Stimulated activated CD8-positive, alpha-beta memory T cell treated with anti-CD3 and anti-CD28 coated beads, Interleukin-7, amount 100 ng/mL, for 48 hours (primary cell): ENCODE results near the gene MICOS13.
"Not testable (repeated sequence)": the region's sequence is repeated elsewhere in the genome, so short reads cannot be mapped to it uniquely, and the experiment has no call there.

ENCODE experiments used
- DNase-seq, 2 donors: peaks; one replicate each; pipeline ENCODE4 v3.0.0-alpha.2; 2020; ENCODE audit warnings: low read depth in 1 of 2; ENCODE audit errors: extremely low read depth in 1 of 2

MICOS13 gene

DNA sequence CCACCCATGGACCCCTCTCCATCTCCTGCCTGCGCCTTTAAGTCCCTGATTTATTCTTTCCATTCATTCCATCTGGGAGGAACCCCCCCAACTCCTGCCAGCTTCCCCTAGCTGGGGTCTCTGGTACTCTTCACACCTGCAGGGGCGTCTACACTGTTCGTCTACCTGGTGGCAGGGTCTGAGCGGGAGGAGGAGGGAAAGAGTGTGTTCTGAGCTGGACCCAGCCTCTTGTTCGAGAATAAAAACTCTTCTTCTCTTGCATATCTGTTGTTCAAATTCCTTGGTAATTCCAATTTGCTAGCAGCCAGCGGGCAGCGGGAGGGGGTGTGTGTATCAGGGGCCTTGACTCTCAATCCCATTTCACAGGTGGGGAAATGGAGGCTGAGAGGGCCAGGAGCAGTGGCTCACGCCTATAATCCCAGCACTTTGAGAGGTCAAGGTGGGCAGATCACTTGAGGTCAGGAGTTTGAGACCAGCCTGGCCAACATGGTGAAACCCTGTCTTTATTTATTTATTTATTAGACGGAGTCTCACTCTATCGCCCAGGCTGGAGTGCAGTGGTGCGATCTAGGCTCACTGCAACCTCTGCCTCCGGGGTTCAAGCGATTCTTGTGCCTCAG, 8.1 kb upstream of the MICOS13 start:
- DNase-seq, result not testable (repeated sequence)

DNA sequence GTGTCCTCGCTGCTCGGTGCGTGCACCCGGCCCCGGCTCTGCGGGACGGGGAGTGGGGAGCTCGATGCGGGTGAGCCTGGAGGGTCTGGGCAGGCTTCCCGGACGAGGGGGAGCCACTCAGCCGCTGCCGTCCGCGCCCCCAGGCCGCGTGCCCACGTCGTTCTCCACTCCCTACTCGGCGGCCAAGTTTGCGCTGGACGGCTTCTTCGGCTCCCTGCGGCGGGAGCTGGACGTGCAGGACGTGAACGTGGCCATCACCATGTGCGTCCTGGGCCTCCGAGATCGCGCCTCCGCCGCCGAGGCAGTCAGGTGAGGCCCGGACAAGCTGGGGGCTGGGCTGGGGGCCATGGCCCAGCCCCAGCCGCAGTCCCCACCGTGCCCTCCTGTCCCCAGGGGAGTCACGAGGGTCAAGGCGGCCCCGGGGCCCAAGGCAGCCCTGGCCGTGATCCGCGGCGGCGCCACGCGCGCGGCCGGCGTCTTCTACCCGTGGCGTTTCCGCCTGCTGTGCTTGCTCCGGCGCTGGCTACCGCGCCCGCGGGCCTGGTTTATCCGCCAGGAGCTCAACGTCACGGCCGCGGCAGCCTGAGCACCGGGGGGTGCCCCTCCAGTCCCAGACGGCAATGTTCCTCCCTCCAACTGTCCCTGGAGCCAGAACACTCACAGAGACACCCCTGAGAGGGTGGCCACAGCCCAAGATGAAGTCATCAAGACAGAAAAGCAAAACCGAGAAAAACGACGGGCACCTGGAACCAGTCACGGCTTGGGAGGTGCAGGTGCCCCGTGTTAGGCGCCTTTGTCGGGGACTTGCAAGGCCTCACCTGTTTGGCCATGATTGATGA, 7.3 kb upstream of the MICOS13 start:
- no peak for DNase-seq

DNA sequence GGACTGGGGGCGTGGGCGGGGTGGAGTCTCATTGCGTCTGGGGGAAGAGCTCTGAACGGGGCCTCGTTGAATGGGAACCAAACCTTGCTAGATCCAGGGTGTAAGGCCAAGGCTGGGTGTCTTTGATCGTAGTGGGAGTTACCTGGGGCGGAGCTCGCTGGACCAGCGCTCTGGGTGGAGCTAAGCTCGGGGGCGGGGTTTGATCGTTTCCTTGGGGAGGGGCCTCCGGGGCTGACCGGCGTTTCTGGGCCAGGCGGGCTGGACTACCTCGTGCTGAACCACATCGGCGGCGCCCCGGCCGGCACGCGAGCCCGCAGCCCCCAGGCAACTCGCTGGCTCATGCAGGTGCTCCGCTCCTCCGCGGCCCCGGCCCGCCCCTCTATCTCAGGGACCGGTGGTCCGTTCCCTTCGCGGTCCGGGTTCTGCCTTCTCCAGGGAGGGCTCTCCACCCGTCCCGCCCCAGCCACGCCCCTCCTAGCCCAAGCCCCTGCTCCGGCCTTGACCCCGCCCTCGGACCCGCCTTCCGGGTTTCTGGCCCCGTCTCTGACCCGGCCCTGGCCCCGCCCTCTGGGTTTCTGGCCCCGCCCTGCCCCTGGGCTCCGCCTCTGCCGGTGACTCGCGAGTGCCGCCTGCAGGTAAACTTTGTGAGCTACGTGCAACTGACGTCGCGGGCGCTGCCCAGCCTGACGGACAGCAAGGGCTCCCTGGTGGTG, 6.5 kb upstream of the MICOS13 start:
- peak; percentile 99 for DNase-seq

DNA sequence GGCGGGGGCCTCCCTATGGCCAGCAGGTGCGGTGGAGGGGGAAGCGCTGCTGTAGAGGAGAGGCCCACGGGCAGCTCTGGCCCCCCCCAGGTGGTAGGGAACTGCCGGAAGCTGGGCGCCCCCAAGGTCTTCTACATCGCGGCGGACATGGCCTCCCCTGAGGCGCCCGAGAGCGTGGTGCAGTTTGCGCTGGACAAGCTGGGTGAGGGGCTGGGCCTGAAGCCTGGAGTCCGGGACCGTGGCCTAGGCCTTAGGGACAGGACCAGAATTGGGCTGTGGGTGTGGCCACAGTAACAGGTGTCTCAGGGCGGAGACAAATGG, 6.0 kb upstream of the MICOS13 start:
- DNase-seq, result no peak

DNA sequence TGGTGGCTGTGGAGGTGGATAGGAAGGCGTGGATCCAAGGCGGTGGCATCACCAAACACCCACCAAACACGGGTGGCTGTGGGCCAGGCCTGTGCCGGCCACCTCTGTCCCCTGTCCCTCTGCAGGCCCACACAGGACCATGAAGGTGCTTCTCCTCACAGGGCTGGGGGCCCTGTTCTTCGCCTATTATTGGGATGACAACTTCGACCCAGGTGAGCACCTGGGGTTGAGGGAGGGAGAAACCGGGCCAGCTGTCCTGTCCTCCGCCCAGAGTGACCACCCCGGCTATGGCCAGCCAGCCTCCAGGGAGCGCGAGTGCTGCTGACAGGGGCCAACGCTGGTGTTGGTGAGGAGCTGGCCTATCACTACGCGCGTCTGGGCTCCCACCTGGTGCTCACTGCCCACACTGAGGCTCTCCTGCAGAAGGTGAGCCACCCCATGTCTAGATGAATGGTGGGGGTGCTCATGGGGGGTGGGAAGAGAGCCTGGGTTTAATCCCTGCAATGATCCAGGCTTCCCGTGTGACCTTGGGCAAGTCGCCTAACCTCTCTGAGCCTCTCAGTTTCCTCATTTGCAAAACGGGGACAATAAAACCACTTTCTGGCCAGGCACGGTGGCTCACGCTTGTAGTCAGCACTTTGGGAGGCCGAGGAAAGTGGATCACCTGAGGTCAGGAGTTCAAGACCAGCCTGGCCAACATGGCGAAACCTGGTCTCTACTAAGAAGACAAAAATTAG, 4.5 kb upstream of the MICOS13 start:
- DNase-seq, result no peak

DNA sequence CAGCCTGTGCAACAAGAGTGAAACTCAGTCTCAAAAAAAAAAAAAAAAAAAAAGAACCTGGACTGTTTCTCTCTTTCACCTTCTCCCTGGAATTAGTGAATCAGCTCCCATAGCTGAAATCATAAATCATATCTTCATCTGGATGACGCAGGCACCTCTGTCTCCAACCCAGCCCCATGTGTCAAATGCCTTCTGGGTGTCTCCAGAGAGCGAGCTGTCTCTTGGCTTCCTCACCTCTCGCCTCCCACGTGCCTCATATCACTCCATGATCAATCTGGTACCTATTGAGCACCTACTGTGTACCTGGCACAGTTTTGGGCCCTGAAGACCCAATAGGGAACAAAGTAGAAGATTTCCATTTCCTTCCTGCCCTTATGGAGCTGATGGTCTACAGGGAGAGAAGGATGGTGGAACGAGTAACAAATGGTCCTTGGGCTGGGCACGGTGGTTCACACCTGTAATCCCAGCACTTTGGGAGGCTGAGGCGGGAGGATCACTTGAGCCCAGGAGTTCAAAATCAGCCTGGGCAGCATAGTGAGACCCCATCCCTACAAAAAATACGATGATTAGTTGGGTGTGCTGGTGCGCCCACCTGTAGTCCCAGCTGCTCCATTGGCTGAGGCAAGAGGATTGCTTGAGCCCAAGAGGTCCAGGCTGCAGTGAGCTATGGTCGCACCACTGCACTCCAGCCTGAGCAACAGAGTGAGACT, 3.0 kb upstream of the MICOS13 start:
- DNase-seq, result no peak

DNA sequence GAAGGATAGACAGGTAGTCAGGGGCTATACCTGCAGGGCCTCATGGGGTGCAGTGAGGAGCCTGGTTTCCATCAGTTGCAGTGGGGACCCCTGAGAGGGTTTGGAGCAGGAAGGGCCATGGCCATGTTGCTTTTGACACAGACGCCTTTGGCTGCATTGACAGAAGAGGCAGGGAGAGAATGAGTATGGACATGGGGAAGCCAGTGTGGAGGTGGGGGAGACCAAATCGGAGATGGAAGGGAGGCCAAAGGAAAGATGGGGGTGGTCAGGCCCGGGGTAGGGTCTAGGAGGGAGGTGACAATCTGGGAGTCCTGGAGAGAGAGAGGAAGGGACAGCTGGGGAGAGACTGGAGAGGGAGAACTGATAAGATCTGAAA, 1.8 kb upstream of the MICOS13 start:
- DNase-seq, result no peak

DNA sequence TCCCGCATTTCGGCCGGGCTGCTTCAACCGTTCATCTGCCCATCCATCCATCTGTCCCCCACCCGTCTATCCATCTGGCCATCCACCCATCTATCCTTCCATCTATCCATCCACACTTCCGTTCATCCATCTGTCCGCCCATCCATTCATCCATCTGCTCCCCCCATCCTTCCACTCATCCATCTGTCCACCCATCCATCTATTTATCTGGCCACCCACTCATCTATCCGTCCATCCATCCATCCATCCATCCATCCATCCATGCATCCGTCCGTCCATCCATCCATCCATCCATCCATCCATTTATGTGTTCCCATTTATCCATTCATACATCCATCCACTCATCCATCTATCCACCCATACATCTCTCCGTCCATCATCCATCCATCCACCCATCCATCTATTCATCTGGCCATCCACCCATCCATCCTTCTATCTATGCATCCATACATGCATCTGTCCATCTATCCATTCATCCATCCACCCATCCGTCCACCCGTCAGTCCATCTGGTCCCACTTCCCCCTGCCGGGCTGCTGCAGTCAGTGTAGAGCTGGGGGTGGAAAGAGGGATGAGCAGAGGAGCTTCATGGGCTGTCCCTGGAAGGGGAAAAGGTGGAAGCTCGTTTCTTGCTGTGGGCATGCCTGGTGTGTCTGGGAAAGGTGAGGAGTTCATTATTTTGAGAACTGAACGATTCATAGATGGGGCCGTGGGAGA, 1.2 kb upstream of the MICOS13 start:
- no peak for DNase-seq

DNA sequence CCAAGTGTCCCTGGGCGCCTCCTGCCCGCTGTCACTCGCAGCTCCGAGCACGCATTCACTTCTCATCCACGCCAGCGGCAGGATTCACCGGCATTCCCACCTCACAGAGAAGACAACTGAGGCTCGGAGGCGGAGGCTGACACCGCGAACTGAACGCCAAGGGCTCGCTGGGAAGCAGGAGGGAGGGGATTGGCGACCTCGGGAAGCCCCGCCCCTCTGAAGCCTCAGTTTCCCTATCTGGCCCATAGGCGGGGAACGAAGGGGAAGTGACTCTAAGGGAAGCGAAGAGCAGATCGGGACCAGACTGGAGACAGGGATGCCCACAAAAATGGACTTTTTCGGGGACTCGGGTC, 256 bp downstream of the MICOS13 start:
- no peak for DNase-seq

DNA sequence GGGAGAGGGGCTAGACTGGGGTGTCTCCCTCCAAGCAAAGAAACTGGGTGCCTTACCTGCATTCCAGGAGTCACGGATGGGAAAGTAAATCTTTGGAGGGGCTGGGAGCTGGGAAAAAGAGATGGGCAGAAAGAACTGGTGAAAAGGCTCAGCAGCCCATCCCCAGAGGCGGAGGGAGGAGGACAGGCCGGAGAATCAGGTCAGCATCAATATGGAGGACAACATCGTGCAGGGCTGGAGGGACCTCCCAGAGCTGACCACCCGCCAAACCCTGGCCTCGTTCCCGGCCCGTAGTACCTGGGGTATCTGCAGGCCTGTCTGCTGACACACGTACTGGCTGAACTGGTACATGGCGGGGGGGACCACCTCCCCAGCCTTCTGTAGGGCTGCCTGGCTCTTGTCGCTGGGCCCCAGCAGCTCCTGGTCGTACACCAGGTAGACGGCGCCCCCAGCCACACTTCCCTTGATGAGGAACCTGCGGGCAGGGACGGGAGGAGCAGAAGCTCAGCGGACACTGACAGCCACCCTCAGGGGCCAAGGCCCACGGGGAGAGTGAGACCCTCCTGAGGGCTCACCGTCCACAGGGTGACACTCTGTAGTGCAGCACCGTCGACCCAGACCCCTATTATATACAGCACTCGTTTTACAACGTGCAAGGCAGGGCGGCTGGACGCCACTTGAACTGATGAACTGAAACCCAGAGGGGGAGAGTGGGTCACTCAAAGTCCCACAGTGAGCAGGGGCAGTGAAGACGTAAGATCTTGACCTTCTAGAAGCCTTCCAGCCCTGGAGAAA, 830 bp downstream of the MICOS13 start:
- DNase-seq, result no peak

DNA sequence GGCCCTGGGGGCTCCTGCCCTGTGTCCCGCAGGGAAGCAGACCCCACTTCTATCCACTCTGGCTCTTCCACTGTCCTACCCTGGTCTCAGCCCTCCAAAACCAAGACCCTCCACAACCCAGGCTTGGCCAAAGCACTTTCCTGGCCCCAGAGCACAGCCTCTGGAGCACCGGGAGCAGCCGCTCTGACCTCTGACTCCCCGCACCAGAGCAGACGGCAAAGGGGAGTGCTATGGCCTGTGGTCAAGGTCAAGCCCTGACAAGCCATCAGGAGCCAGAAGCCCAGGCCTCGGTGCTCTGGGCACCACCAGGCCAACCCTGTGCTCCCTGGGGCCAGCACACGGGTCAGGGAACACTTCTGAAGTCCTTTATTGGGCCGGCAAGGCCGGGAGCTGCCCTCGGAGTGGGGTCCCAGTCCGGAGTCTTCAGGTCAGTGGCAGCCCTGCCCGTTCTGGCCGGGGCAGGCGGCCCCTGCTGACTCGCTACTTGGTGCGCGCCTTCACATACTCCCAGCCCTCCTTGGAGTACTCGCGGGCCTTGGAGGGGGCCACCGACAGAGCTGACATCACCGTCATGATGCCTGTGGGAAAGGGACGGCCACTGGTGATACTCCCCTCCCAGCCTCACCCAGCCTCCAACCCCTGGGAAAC, 2.1 kb downstream of the MICOS13 start:
- DNase-seq, result no peak

DNA sequence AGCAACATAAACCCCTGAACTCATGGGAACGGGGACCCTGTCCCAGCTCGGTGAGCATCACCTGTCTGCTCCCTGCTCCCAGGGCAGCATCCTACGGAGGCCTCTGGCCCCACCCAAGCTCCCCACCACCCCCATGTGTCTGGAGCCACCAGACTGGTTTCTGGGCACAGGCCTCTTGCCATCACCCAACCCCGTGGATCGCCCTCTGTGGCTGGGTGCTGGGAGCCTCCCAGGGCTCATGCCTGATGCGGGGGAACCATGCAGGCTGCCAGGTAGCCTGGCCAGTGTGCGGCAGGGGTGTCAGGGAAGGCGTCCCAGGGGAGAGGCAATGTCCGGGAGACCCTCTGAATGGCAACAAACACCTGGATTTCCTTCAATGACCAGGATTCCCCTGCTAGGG, 2.7 kb downstream of the MICOS13 start:
- DNase-seq, result no peak

DNA sequence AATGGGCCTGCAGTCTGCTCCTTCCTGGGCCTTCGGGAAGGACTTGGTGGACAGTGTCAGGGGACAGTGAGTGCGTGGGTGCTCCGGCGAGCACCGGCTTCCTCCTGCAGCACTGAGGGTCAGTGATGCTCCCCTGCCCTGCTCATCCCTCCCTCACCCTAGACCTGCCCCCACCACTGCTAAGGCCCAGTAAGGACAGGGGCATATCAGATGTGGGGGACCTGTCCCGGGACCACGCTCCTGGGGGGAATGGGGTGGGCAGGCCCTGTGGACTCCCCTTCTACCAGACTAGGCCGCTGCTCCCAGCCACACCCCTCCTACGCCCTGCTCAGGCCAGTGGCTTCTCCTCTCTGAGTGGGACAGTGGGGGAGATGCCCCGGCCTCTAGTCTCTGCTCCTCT, 3.2 kb downstream of the MICOS13 start:
- no peak for DNase-seq

DNA sequence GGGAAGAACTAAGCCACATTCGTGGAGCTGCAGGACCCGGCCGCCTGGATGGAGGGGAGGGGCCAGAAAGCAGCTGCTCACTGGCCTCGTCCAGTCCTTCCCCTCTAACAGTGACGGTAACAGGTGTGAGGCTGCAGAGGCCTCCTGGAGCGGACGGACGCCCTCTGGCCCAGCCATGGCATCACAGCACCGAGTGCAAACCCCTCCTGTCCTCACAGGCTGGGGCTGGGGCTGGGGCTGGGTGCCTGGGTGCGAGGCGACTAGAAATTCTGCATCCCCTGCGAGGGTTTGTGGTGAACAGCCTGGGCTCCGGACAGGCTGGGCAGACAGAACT, 3.6 kb downstream of the MICOS13 start:
- no peak for DNase-seq

DNA sequence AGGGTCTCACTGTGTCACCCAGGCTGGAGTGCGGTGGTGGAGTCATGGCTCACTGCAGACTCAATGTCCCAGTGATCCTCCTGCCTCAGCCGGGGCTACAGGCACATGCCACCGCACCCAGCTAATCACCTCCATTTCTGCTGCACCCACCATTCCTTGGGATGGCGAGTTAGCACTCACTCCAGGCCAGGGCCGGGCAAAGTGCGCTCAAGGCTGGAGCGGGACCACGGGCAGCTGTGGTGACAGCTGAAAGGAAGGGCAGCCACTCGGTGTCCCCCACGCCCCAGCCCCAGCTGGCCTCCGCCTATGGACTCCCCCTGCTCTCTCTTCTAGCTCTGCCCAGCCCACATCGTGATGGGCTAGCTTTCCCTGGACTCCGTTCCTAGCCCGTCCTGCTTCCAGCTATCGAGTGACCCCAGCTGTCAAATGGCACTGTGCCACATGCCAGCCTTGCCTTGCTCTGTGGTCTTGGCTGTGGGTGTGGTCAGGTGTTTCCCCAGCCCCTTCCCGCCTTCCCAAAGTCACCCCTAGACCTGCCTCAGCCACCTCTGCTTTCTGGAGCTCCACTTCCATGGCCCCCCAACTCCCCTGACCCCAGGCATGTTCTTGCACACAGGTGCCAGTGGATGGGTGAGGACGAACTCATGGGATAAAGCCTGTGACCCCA, 4.1 kb downstream of the MICOS13 start:
- DNase-seq, result no peak

DNA sequence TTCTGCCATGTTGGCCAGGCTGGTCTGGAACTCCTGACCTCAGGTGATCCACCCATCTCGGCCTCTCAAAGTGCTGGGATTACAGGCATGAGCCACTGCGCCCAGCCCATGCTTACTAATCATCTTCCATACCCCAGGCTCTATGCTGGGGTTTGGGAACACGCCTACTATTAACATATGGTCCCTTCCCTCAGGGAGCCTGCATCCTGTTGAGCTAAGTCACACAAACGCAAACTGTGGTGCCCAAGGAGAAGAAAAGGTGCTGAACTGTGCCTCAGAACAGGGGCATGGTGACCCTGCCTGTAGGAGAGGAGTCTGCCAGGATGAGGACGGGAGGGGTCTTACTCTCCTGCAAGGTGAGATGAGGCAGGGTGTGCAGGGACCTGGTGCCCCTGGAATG, 5.6 kb downstream of the MICOS13 start:
- DNase-seq, result no peak

DNA sequence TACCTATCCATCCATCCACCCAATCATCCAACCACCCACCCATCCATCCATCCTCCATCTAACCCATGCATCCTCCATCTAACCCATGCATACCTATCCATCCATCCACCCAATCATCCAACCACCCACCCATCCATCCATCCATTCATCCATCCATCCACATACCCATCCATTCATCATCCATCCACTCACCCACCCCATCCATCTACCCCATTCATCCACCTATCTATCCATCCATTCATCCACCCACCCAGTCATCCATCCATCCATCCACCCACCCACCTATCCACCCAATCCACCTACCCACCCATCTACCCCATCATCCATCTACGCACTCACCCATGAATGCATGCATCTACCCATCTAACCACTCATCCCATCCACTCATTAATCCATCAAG, 6.6 kb downstream of the MICOS13 start:
- DNase-seq, result no peak

DNA sequence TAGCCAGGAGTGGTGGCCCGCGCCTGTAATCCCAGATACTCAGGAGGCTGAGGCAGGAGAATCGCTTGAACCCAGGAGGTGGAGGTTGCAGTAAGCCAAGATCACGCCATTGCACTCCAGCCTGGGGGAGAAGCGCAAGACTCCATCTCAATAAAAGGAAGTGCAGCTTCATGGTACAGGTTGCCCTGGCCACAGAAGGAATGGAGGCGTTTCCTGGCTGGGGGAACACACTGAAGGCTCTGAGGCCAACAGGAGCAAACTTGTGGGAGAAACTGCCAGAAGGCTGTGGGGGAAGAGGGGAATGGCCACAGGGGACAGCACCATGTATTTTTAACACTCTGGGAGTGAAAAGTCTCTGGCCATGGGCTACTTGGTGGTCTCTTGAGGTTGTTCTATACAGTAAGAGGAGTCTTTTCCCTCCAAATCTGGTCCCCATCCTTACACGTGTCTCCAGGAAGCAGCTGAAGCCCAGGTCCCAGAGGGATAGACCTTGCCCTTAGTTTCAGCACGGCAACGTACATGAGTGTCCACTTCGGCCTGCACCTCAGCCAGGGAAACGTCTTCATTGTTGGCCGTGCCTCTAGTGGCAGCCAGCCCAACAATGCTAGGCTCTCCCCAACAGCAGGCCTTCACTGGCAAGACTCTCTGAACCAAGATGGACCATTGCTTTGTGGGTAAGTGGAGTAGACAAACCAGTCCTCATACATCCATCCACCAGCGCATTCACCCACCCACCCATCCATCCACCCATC, 7.4 kb downstream of the MICOS13 start:
- no peak for DNase-seq
